A549 (cell line): ENCODE results near the gene TMEM80.

Source experiments
- BHLHE40 ChIP-seq: IDR thresholded peaks from 2 replicates; pipeline ENCODE4 v1.6.1; 2012; ENCODE audit warnings: low read depth, low read length, inconsistent platforms
- CBX8 ChIP-seq: fragments of 200-600 bp; sonication (generic); IDR thresholded peaks from 2 replicates; pipeline ENCODE4 v1.6.1; 2016
- CTCF ChIP-seq: fragments of >200 bp; sonication (Bioruptor Twin); formaldehyde crosslinking; IDR thresholded peaks from 3 replicates; pipeline ENCODE4 v1.5.1; 2016
- ELK1 ChIP-seq: fragments of 150-350 bp; IDR thresholded peaks from 2 replicates; pipeline ENCODE4 v1.6.1; 2014; ENCODE audit warnings: low read depth, mild to moderate bottlenecking, low read length
- POLR2A ChIP-seq: IDR thresholded peaks from 2 replicates; pipeline ENCODE4 v1.6.1; 2012; ENCODE audit warnings: mild to moderate bottlenecking, low read length
- POLR2AphosphoS2 ChIP-seq: conservative IDR thresholded peaks from 2 replicates; pipeline ENCODE4 v1.6.1; 2012; ENCODE audit warnings: low read length, improper control_type of control experiment, inconsistent platforms
- RFX5 ChIP-seq: fragments of 450-650 bp; IDR thresholded peaks from 2 replicates; pipeline ENCODE4 v1.7.1; 2014; ENCODE audit warnings: antibody characterized with exemption, mild to moderate bottlenecking, moderate library complexity

- peak; percentile 53 for TF ChIP-seq POLR2A
- TF ChIP-seq POLR2AphosphoS2 = no peak
- TF ChIP-seq CTCF = no peak
- TF ChIP-seq BHLHE40 = no peak
- TF ChIP-seq CBX8 = no peak
- no peak for TF ChIP-seq ELK1
- TF ChIP-seq RFX5 = no peak
Observed at GRCh38 chr11:705646-706438, 10.2 kb downstream of the TMEM80 start, which contains the start of gene EPS8L2.
